Measurements from ENCODE around the gene DNAJB8.

DNA sequence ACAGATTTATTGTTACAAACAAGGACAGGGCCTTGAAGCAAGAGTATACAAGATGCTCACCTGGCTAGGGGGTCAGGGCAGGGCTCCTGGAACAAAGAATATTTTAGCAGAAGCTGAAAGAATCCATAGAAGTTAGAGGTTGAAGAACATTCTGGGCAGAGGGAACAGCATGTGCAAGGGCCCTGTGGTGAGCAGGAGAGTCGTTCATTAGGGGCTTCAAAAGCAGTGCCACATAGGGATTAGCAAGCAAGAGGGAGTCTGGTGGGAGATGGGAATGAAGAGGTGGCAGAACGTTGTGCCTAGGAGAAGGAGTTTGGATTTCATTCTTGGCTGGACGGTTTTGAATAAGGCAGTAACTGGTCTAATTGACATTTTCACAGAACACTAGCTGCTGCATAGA, 22.9 kb downstream of the DNAJB8 start:
- TF ChIP-seq ZFP36 (IDR thresholded peaks at IDR 0.05; ENCODE audit: borderline replicate concordance, partially characterized antibody) = no peak
- TF ChIP-seq, protein P1, sequence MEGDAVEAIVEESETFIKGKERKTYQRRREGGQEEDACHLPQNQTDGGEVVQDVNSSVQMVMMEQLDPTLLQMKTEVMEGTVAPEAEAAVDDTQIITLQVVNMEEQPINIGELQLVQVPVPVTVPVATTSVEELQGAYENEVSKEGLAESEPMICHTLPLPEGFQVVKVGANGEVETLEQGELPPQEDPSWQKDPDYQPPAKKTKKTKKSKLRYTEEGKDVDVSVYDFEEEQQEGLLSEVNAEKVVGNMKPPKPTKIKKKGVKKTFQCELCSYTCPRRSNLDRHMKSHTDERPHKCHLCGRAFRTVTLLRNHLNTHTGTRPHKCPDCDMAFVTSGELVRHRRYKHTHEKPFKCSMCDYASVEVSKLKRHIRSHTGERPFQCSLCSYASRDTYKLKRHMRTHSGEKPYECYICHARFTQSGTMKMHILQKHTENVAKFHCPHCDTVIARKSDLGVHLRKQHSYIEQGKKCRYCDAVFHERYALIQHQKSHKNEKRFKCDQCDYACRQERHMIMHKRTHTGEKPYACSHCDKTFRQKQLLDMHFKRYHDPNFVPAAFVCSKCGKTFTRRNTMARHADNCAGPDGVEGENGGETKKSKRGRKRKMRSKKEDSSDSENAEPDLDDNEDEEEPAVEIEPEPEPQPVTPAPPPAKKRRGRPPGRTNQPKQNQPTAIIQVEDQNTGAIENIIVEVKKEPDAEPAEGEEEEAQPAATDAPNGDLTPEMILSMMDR (IDR thresholded peaks at IDR 0.05) = no peak
- TF ChIP-seq POLR2A (IDR thresholded peaks at IDR 0.05; ENCODE audit: low read length) = no peak
- no peak for TF ChIP-seq SREBF2 (IDR thresholded peaks at IDR 0.05)
- no peak for TF ChIP-seq JUN (IDR thresholded peaks at IDR 0.05)
- no peak for TF ChIP-seq RFX5 (IDR thresholded peaks at IDR 0.05)
- TF ChIP-seq, protein P2, sequence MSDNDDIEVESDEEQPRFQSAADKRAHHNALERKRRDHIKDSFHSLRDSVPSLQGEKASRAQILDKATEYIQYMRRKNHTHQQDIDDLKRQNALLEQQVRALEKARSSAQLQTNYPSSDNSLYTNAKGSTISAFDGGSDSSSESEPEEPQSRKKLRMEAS (IDR thresholded peaks at IDR 0.05) = no peak
- TF ChIP-seq HOXA7 (CRISPR knock-in tag; IDR thresholded peaks at IDR 0.05) = no peak
- no peak for TF ChIP-seq EHF (CRISPR knock-in tag; IDR thresholded peaks at IDR 0.05)
- no peak for TF ChIP-seq RCOR1 (IDR thresholded peaks at IDR 0.05; ENCODE audit: low read depth, low read length)
- TF ChIP-seq, protein P3, sequence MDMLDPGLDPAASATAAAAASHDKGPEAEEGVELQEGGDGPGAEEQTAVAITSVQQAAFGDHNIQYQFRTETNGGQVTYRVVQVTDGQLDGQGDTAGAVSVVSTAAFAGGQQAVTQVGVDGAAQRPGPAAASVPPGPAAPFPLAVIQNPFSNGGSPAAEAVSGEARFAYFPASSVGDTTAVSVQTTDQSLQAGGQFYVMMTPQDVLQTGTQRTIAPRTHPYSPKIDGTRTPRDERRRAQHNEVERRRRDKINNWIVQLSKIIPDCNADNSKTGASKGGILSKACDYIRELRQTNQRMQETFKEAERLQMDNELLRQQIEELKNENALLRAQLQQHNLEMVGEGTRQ (IDR thresholded peaks at IDR 0.05) = no peak
- TF ChIP-seq SMC3 (IDR thresholded peaks at IDR 0.05) = no peak
- no peak for TF ChIP-seq EP300 (IDR thresholded peaks at IDR 0.05)

All from A549 (cell line).